Astrocyte (in vitro differentiated cells and primary cell): Measurements from ENCODE around the gene PPP1R14D.

Source experiments
- EZH2 ChIP-seq: IDR thresholded peaks from 2 replicates; pipeline ENCODE4 v1.6.1; 2012; ENCODE audit warnings: mild to moderate bottlenecking, low read length, inconsistent platforms; ENCODE audit not compliant: insufficient read depth
- TF ChIP-seq, protein P1 (sequence below): IDR thresholded peaks from 2 replicates; pipeline ENCODE4 v1.5.1; 2011; ENCODE audit warnings: low read depth, mild to moderate bottlenecking, inconsistent platforms, low read length, moderate library complexity; ENCODE audit not compliant: insufficient read depth

DNA sequence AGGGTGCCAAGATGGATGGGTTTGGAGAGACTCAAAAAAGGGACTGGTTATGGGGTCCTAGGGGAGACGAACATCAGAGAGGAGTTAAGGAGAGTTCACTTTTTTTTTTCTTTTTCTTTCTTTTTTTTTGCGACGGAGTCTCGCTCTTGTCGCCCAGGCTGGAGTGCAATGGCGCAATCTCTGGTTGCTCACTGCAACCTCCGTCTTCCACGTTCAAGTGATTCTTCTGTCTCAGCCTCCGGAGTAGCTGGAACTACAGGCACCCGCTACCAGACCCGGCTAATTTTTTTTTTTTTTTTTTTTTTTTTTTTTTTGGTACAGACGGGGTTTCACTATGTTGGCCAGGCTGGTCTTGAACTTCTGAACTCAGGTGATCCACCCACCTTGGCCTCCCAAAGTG lies 16.5 kb upstream of the PPP1R14D start:
- TF ChIP-seq, protein P1, sequence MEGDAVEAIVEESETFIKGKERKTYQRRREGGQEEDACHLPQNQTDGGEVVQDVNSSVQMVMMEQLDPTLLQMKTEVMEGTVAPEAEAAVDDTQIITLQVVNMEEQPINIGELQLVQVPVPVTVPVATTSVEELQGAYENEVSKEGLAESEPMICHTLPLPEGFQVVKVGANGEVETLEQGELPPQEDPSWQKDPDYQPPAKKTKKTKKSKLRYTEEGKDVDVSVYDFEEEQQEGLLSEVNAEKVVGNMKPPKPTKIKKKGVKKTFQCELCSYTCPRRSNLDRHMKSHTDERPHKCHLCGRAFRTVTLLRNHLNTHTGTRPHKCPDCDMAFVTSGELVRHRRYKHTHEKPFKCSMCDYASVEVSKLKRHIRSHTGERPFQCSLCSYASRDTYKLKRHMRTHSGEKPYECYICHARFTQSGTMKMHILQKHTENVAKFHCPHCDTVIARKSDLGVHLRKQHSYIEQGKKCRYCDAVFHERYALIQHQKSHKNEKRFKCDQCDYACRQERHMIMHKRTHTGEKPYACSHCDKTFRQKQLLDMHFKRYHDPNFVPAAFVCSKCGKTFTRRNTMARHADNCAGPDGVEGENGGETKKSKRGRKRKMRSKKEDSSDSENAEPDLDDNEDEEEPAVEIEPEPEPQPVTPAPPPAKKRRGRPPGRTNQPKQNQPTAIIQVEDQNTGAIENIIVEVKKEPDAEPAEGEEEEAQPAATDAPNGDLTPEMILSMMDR: no peak
- no peak for TF ChIP-seq EZH2
